ENCODE results near the gene NHS. TPM values are rescaled to one million over a fixed set of nuclear protein-coding genes. Genes with fewer than 3 reads are reported as not detected.

NHS gene
- total RNA-seq, 2 donors from 2014 or later = 6.0 to 7.3 TPM

GRCh38 chrX:17633546-17633945, 258.5 kb downstream of the NHS start:
- Histone ChIP-seq H3K9me3 (ENCODE audit: control insufficient read depth, low read length) (no peaks in the 10 kb centered on the region), H3K4me1 (ENCODE audit: control insufficient read depth, insufficient read depth, low read length) (peaks cover 4% of the 10 kb centered on the region), H3K27ac (ENCODE audit: low read depth, low read length) (no peak overlapping the region), H3K27me3 (ENCODE audit: control insufficient read depth, insufficient read depth, low read length, poor library complexity, severe bottlenecking) (no peaks in the 10 kb centered on the region), H3K4me3 (ENCODE audit: low read length) (no peak overlapping the region), H3K9ac (ENCODE audit: extremely low read depth, low read length, poor library complexity, severe bottlenecking) (no peak overlapping the region), H3K36me3 (ENCODE audit: control insufficient read depth, insufficient read depth, low read length) (no peaks in the 10 kb centered on the region)
- DNase-seq = no peak
- no peaks in the 10 kb centered on the region for H3K9me3 Mint-ChIP-seq
- H3K4me3 Mint-ChIP-seq = no peak overlapping the region
- H3K4me1 Mint-ChIP-seq = peaks cover 42% of the 10 kb centered on the region
- no peaks in the 10 kb centered on the region for H3K36me3 Mint-ChIP-seq (ENCODE audit: low read depth)
- no peaks in the 10 kb centered on the region for H3K27me3 Mint-ChIP-seq (ENCODE audit: insufficient read depth)
- no peak overlapping the region for H3K27ac Mint-ChIP-seq
- WGBS, 2 experiments (ENCODE audit: insufficient coverage in 1 of 2, insufficient read length in 1 of 2) = no CpG with 5 or more reads among the region's 2 CpGs
- TF ChIP-seq CTCF (conservative IDR thresholded peaks at IDR 0.05) = no peak

GRCh38 chrX:17634542-17635207, 259.7 kb downstream of the NHS start:
- peaks cover 34% of the 10 kb centered on the region for H3K4me1 Mint-ChIP-seq
- H3K36me3 Mint-ChIP-seq (ENCODE audit: low read depth) = no peaks in the 10 kb centered on the region
- no peaks in the 10 kb centered on the region for H3K27me3 ChIP-seq (ENCODE audit: control insufficient read depth, insufficient read depth, low read length, poor library complexity, severe bottlenecking)
- TF ChIP-seq CTCF (conservative IDR thresholded peaks at IDR 0.05) = no peak
- H3K27ac Mint-ChIP-seq = no peak overlapping the region
- H3K4me1 ChIP-seq (ENCODE audit: control insufficient read depth, insufficient read depth, low read length) = peaks cover 4% of the 10 kb centered on the region
- H3K27me3 Mint-ChIP-seq (ENCODE audit: insufficient read depth) = no peaks in the 10 kb centered on the region
- H3K27ac ChIP-seq (ENCODE audit: low read depth, low read length) = no peak overlapping the region
- WGBS, 2 experiments (ENCODE audit: insufficient coverage in 1 of 2, insufficient read length in 1 of 2) = 80 to 83% methylated on average over 1 to 4 of the region's 9 CpGs
- peak overlapping the region; percentile 45 for H3K4me3 Mint-ChIP-seq
- H3K9me3 Mint-ChIP-seq = no peaks in the 10 kb centered on the region
- DNase-seq = no peak
- H3K9me3 ChIP-seq (ENCODE audit: control insufficient read depth, low read length) = no peaks in the 10 kb centered on the region
- H3K9ac ChIP-seq (ENCODE audit: extremely low read depth, low read length, poor library complexity, severe bottlenecking) = no peak overlapping the region
- no peak overlapping the region for H3K4me3 ChIP-seq (ENCODE audit: low read length)
- no peaks in the 10 kb centered on the region for H3K36me3 ChIP-seq (ENCODE audit: control insufficient read depth, insufficient read depth, low read length)

- no peaks in the 10 kb centered on the region for H3K9me3 Mint-ChIP-seq
- peaks cover 35% of the 10 kb centered on the region for H3K4me1 Mint-ChIP-seq
- Histone ChIP-seq H3K36me3 (ENCODE audit: control insufficient read depth, insufficient read depth, low read length) (no peaks in the 10 kb centered on the region), H3K9me3 (ENCODE audit: control insufficient read depth, low read length) (no peaks in the 10 kb centered on the region), H3K4me1 (ENCODE audit: control insufficient read depth, insufficient read depth, low read length) (peaks cover 4% of the 10 kb centered on the region), H3K4me3 (ENCODE audit: low read length) (peak overlapping the region; percentile 49), H3K27ac (ENCODE audit: low read depth, low read length) (peak overlapping the region; percentile 32), H3K9ac (ENCODE audit: extremely low read depth, low read length, poor library complexity, severe bottlenecking) (no peak overlapping the region), H3K27me3 (ENCODE audit: control insufficient read depth, insufficient read depth, low read length, poor library complexity, severe bottlenecking) (no peaks in the 10 kb centered on the region)
- H3K36me3 Mint-ChIP-seq (ENCODE audit: low read depth) = no peaks in the 10 kb centered on the region
- peak overlapping the region; percentile 62 for H3K27ac Mint-ChIP-seq
- no peak for TF ChIP-seq CTCF (conservative IDR thresholded peaks at IDR 0.05)
- peak overlapping the region; percentile 45 for H3K4me3 Mint-ChIP-seq
- peak; percentile 90 for DNase-seq
- 19 to 40% methylated on average over 1 to 5 of the region's 5 CpGs for WGBS, 2 experiments (ENCODE audit: insufficient coverage in 1 of 2, insufficient read length in 1 of 2)
- H3K27me3 Mint-ChIP-seq (ENCODE audit: insufficient read depth) = no peaks in the 10 kb centered on the region
Observed at GRCh38 chrX:17635231-17635630, 260.2 kb downstream of the NHS start.
